GM21717 (cell line): ENCODE results near the gene HEPN1.

Experiments
- ATAC-seq: cut with Tn5 transposase; IDR thresholded peaks from one replicate; pipeline ENCODE4 v1.9.1; 2021; ENCODE audit warnings: mild to moderate bottlenecking, moderate library complexity; ENCODE audit not compliant: unreplicated experiment

HEPN1 gene

GRCh38 chr11:124918950-124919349 lies at the start of gene HEPN1:
Gene HEPN1, plus strand, starts transcription at chr11:124919250.
- no peak for ATAC-seq

- ATAC-seq = no peak
Observed at GRCh38 chr11:124869331-124869730, 49.7 kb upstream of the HEPN1 start.

- no peak for ATAC-seq
Observed at GRCh38 chr11:124869856-124870387, 49.1 kb upstream of the HEPN1 start.

GRCh38 chr11:124870430-124870829 lies 48.6 kb upstream of the HEPN1 start:
- ATAC-seq = no peak

- no peak for ATAC-seq
Observed at GRCh38 chr11:124872280-124872679, 46.8 kb upstream of the HEPN1 start.

- ATAC-seq = no peak
Observed at GRCh38 chr11:124872741-124873140, 46.3 kb upstream of the HEPN1 start.

- no peak for ATAC-seq
Observed at GRCh38 chr11:124873951-124874350, 45.1 kb upstream of the HEPN1 start.

GRCh38 chr11:124874571-124875255 lies 44.3 kb upstream of the HEPN1 start:
- no peak for ATAC-seq

GRCh38 chr11:124875401-124875800 lies 43.6 kb upstream of the HEPN1 start:
- ATAC-seq = no peak

- ATAC-seq = peak; percentile 89
Observed at GRCh38 chr11:124875943-124876817, 42.9 kb upstream of the HEPN1 start.

GRCh38 chr11:124876818-124877630 lies 42.0 kb upstream of the HEPN1 start:
- no peak for ATAC-seq

- ATAC-seq = no peak
Observed at GRCh38 chr11:124877631-124877909, 41.5 kb upstream of the HEPN1 start.

GRCh38 chr11:124877910-124878758 lies 40.9 kb upstream of the HEPN1 start:
- no peak for ATAC-seq

- ATAC-seq = no peak
Observed at GRCh38 chr11:124878759-124879492, 40.1 kb upstream of the HEPN1 start.

GRCh38 chr11:124879493-124880289 lies 39.4 kb upstream of the HEPN1 start:
- ATAC-seq = no peak

GRCh38 chr11:124880290-124880611 lies 38.8 kb upstream of the HEPN1 start:
- ATAC-seq = no peak

GRCh38 chr11:124880958-124881357 lies 38.1 kb upstream of the HEPN1 start:
- no peak for ATAC-seq

GRCh38 chr11:124882339-124883071 lies 36.5 kb upstream of the HEPN1 start:
- ATAC-seq = no peak
